Trophoblast cell (in vitro differentiated cells and primary cell): ENCODE measurements around the gene RNH1.

ENCODE experiments used
- DNase-seq, 2 donors: peaks; one replicate each; pipeline ENCODE4 v3.0.0-alpha.2; 2016
- H2AFZ ChIP-seq: 2 replicates; pipeline ENCODE4 v1.6.1; 2013; ENCODE audit warnings: low read length, moderate library complexity, mild to moderate bottlenecking; ENCODE audit not compliant: insufficient read depth, poor library complexity
- H2AK5ac ChIP-seq: 2 replicates; pipeline ENCODE4 v1.6.1; 2013; ENCODE audit warnings: mild to moderate bottlenecking, low read length
- H2BK120ac ChIP-seq: 2 replicates; pipeline ENCODE4 v1.6.1; 2013; ENCODE audit warnings: low read length, mild to moderate bottlenecking, moderate library complexity; ENCODE audit not compliant: insufficient read depth, poor library complexity
- H2BK12ac ChIP-seq: 2 replicates; pipeline ENCODE4 v1.6.1; 2013; ENCODE audit warnings: mild to moderate bottlenecking, low read length, moderate library complexity
- H2BK5ac ChIP-seq: 2 replicates; pipeline ENCODE4 v1.6.1; 2013; ENCODE audit warnings: low read length, low read depth, moderate library complexity, mild to moderate bottlenecking; ENCODE audit not compliant: poor library complexity
- H3K14ac ChIP-seq: 2 replicates; pipeline ENCODE4 v1.6.1; 2013; ENCODE audit warnings: mild to moderate bottlenecking, low read length
- H3K18ac ChIP-seq: 2 replicates; pipeline ENCODE4 v1.6.1; 2013; ENCODE audit warnings: mild to moderate bottlenecking, low read length
- H3K23ac ChIP-seq: 2 replicates; pipeline ENCODE4 v1.6.1; 2013; ENCODE audit warnings: low read length
- H3K27ac ChIP-seq: 2 replicates; pipeline ENCODE4 v1.5.1; 2013; ENCODE audit warnings: low read depth, mild to moderate bottlenecking, inconsistent platforms, low read length, moderate library complexity
- H3K27me3 ChIP-seq: 2 replicates; pipeline ENCODE4 v1.6.1; 2013; ENCODE audit warnings: inconsistent platforms, mild to moderate bottlenecking, low read length, moderate library complexity; ENCODE audit not compliant: insufficient read depth
- H3K36me3 ChIP-seq, 2 experiments: 1 replicate in 1 of 2; 2 replicates in 1 of 2; pipeline ENCODE4 v1.6.1; 2013; ENCODE audit warnings: low read length in 2 of 2, mild to moderate bottlenecking in 2 of 2, moderate library complexity in 1 of 2; ENCODE audit not compliant: insufficient read depth in 2 of 2, control insufficient read depth in 1 of 2
- H3K4ac ChIP-seq: 2 replicates; pipeline ENCODE4 v1.6.1; 2013; ENCODE audit warnings: low read depth, mild to moderate bottlenecking, low read length, moderate library complexity
- H3K4me1 ChIP-seq, 2 experiments: 1 replicate in 1 of 2; 2 replicates in 1 of 2; pipeline ENCODE4 v1.6.1; 2013; ENCODE audit warnings: low read length in 2 of 2, mild to moderate bottlenecking in 2 of 2, moderate library complexity in 1 of 2; ENCODE audit not compliant: insufficient read depth in 2 of 2, control insufficient read depth in 1 of 2
- H3K4me2 ChIP-seq: 2 replicates; pipeline ENCODE4 v1.6.1; 2013; ENCODE audit warnings: inconsistent platforms, mild to moderate bottlenecking, low read length, moderate library complexity
- H3K4me3 ChIP-seq: 2 replicates; pipeline ENCODE4 v1.5.1; 2013; ENCODE audit warnings: mild to moderate bottlenecking, low read depth, low read length, inconsistent platforms
- H3K79me1 ChIP-seq: one replicate; pipeline ENCODE4 v1.6.1; 2013; ENCODE audit warnings: low read length
- H3K79me2 ChIP-seq: 2 replicates; pipeline ENCODE4 v1.6.1; 2013; ENCODE audit warnings: low read length, mild to moderate bottlenecking; ENCODE audit not compliant: control insufficient read depth, insufficient read depth, poor library complexity
- H3K9ac ChIP-seq: 2 replicates; pipeline ENCODE4 v1.6.1; 2013; ENCODE audit warnings: mild to moderate bottlenecking, low read length
- H3K9me3 ChIP-seq: 2 replicates; pipeline ENCODE4 v1.6.1; 2013; ENCODE audit warnings: low read depth, mild to moderate bottlenecking, control low read depth, inconsistent platforms, low read length; ENCODE audit not compliant: insufficient read depth
- H4K12ac ChIP-seq: 2 replicates; pipeline ENCODE4 v1.6.1; 2013; ENCODE audit warnings: low read depth, mild to moderate bottlenecking, low read length, moderate library complexity
- H4K8ac ChIP-seq: 2 replicates; pipeline ENCODE4 v1.6.1; 2013; ENCODE audit warnings: low read depth, mild to moderate bottlenecking, low read length, moderate library complexity
- H4K91ac ChIP-seq: one replicate; pipeline ENCODE4 v1.6.1; 2013; ENCODE audit warnings: low read depth, mild to moderate bottlenecking, low read length, moderate library complexity
- WGBS: extraction: QIAGEN DNeasy Blood & Tissue Kit; methylation state at CpG from one replicate; pipeline ENCODE4 v1.1.7; 2013; ENCODE audit warnings: missing lambda C conversion rate; ENCODE audit not compliant: insufficient read length, insufficient coverage; ENCODE audit errors: extremely low coverage; 5-methylcytosine and 5-hydroxymethylcytosine counted together

The RNH1 gene

DNA sequence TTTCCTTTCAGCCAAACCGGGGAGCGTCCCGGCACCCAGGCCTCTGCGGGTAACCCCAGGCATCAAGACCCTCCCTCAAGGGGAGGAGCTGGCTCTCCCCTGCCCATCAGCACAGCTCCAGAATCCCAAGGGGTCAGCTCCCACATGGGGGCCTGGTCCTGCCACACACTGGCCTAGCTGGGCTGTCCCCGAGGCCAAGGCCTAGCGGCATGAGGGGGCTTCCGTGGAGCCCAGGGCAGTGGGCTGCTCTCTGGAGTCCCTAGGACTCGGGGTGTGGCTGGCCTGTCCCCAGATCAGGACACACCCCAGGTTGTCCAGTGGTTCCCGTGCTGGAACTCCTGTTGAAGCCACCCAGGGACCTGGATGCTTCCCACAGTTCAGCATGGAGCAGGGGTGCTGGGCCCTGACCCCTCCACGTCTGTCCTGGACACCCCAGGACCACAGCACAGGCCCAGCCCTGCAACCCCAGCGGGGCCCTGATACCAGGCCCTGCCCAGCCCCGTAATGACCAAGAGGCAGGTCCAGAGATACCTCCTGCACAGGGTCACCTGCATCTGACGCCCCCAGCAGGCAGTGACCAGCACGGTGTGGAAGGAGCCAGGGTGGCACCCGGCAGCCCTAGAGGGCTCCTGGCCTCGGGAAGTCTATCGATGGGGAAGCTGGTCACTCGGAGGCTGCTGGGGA, 22.8 kb upstream of the RNH1 start:
- Histone ChIP-seq H3K4me3 (no peak overlapping the region), H2BK5ac (no peak overlapping the region), H3K4me1 (peaks cover 5 to 7% of the 10 kb centered on the region in 2 experiments), H3K4me2 (no peak overlapping the region), H3K14ac (no peak overlapping the region), H3K36me3 (peaks cover 31 to 37% of the 10 kb centered on the region in 2 experiments), H4K12ac (no peak overlapping the region), H2AFZ (no peak overlapping the region), H2BK12ac (no peak overlapping the region), H3K18ac (no peak overlapping the region), H2AK5ac (no peak overlapping the region), H4K8ac (no peak overlapping the region), H3K79me2 (peaks cover 4% of the 10 kb centered on the region), H4K91ac (no peak overlapping the region), H3K4ac (no peak overlapping the region), H3K23ac (no peak overlapping the region), H2BK120ac (no peak overlapping the region), H3K27me3 (no peaks in the 10 kb centered on the region), H3K9ac (no peak overlapping the region), H3K79me1 (peaks cover 4% of the 10 kb centered on the region), H3K27ac (no peak overlapping the region), H3K9me3 (peaks cover 1% of the 10 kb centered on the region)
- DNase-seq, result no peak
- no CpG with 5 or more reads among the region's 18 CpGs for WGBS

DNA sequence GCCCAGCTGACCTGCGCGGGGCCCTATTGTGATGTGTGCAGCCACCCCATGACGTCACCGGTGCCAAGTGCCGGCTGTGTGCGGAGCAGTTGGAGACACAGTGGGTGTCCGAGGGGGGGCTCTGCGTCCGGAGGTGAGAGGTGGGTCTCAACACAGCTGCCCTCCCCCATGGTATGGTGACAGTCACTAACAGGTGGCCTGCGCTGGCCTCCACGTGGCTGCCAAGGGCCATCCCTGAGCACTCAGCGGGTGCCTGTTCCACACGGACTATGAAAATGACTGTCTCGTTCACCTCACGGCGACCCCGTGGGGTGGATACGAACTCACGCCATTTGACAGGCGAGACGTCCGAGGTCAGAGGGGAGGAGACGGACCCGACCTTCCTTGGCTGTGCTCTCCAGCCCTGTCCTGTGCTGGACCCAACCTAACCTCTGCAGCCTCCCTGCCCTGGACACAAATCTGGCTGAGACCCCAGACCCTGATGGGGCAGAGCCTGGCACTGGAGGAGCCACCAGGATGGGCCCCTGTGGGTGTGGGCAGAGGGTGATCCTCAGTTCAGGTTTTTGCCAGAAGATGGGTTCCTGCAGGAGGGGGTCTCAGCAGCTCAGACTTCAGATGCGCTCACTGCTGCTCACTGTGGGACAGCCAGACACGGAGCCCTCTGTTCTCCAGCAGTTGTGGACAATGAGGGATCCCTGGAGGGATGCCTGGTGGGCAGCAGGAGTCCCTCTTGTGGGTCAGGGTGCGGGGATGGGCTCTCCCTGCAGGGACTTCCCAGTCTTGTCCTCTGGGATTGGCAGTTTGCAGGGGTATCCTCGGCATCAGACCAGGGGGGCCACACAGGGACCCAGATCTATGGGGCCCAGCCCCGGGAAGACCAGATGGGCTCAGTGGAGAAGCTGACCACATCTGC, 22.0 kb upstream of the RNH1 start:
- H3K27me3 ChIP-seq, result no peaks in the 10 kb centered on the region
- no peak overlapping the region for H2BK5ac ChIP-seq
- no peak overlapping the region for H2AFZ ChIP-seq
- no peak overlapping the region for H3K9ac ChIP-seq
- no peak overlapping the region for H3K4ac ChIP-seq
- no peak overlapping the region for H2BK12ac ChIP-seq
- no peaks in the 10 kb centered on the region for H3K79me2 ChIP-seq
- peaks cover 1% of the 10 kb centered on the region for H3K9me3 ChIP-seq
- H4K8ac ChIP-seq, result no peak overlapping the region
- H2BK120ac ChIP-seq, result no peak overlapping the region
- H3K4me1 ChIP-seq, result peaks cover under 1% of the 10 kb centered on the region in 2 experiments
- H3K27ac ChIP-seq, result no peak overlapping the region
- no peak overlapping the region for H3K4me2 ChIP-seq
- no peak for DNase-seq
- no peak overlapping the region for H3K14ac ChIP-seq
- H2AK5ac ChIP-seq, result no peak overlapping the region
- no CpG with 5 or more reads among the region's 29 CpGs for WGBS
- H3K23ac ChIP-seq, result no peak overlapping the region
- no peak overlapping the region for H3K18ac ChIP-seq
- H3K79me1 ChIP-seq, result no peaks in the 10 kb centered on the region
- H3K4me3 ChIP-seq, result no peak overlapping the region
- H3K36me3 ChIP-seq, result peaks cover 31 to 34% of the 10 kb centered on the region in 2 experiments
- no peak overlapping the region for H4K12ac ChIP-seq
- no peak overlapping the region for H4K91ac ChIP-seq

DNA sequence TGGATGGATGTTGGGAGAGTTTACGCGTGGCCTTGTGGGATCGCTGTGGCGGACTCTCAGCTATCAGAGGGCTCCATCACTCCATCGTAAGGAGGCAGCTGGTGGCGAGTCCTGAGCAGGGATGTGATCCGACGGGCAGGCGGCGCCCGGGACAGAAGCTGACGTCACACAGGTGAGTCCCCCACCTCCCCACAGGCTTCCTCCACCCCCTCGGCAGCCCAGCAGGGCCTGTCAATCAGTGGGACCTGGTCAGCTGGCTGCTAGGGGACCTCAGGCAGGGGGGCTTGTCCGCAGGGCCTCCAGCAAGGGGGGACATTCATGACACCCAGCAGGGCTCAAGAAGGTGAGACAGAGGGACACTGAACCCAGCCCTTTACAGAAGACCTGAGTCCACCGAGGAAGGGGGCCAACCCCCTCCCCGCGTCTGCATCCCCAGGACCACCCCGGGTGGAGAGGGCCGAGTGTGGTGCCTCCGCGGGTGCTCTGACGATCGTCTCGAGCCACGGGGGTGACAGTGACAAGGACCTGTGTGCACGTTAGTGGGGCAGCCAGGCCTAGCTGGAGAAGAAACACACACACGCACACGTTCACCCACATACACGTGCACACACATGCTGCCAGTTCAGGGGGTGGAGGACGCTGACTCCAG, 21.2 kb upstream of the RNH1 start:
- H3K79me1 ChIP-seq, result no peaks in the 10 kb centered on the region
- H2BK120ac ChIP-seq, result no peak overlapping the region
- H4K91ac ChIP-seq, result no peak overlapping the region
- no peak overlapping the region for H2AK5ac ChIP-seq
- H3K27me3 ChIP-seq, result no peaks in the 10 kb centered on the region
- no peak overlapping the region for H3K9ac ChIP-seq
- H3K18ac ChIP-seq, result no peak overlapping the region
- no CpG with 5 or more reads among the region's 30 CpGs for WGBS
- no peak overlapping the region for H4K8ac ChIP-seq
- no peaks in the 10 kb centered on the region for H3K79me2 ChIP-seq
- no peak overlapping the region for H2AFZ ChIP-seq
- peaks cover 23 to 27% of the 10 kb centered on the region in 2 experiments for H3K36me3 ChIP-seq
- DNase-seq, result no peak
- no peaks in the 10 kb centered on the region for H3K4me1 ChIP-seq
- H3K14ac ChIP-seq, result no peak overlapping the region
- no peak overlapping the region for H3K4ac ChIP-seq
- H3K4me2 ChIP-seq, result no peak overlapping the region
- no peak overlapping the region for H4K12ac ChIP-seq
- no peak overlapping the region for H3K23ac ChIP-seq
- H3K4me3 ChIP-seq, result no peak overlapping the region
- no peak overlapping the region for H2BK5ac ChIP-seq
- H2BK12ac ChIP-seq, result no peak overlapping the region
- peaks cover 1% of the 10 kb centered on the region for H3K9me3 ChIP-seq
- H3K27ac ChIP-seq, result no peak overlapping the region

DNA sequence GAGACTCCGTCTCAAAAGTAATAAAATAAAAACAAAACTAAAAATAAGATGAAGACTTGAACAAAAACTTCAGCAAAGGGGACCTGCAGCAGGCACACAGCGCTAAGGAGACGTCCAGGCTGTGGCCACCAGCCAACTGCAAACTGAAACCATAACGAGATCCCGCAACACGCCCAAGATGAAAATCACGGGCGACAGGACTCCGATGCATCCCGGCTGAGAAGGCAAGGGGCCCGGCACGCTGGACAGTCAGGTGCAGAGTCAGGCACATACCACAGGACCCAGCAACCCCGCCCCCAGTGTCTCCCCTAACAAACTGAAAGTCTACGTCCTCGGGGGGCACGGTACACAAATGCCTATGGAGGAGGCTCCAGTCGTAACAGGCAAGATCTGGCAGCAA, 19.1 kb upstream of the RNH1 start:
- Histone ChIP-seq H2BK12ac (no peak overlapping the region), H3K9ac (no peak overlapping the region), H4K91ac (no peak overlapping the region), H3K4me1 (no peaks in the 10 kb centered on the region), H3K14ac (no peak overlapping the region), H3K27ac (no peak overlapping the region), H3K23ac (no peak overlapping the region), H2AFZ (no peak overlapping the region), H3K4ac (no peak overlapping the region), H3K4me2 (no peak overlapping the region), H3K27me3 (no peaks in the 10 kb centered on the region), H2BK120ac (no peak overlapping the region), H3K79me1 (no peaks in the 10 kb centered on the region), H4K12ac (no peak overlapping the region), H3K18ac (no peak overlapping the region), H3K36me3 (peaks cover 2 to 6% of the 10 kb centered on the region in 2 experiments), H4K8ac (no peak overlapping the region), H3K79me2 (no peaks in the 10 kb centered on the region), H3K9me3 (peaks cover 2% of the 10 kb centered on the region), H2BK5ac (no peak overlapping the region), H2AK5ac (no peak overlapping the region), H3K4me3 (no peak overlapping the region)
- DNase-seq, result no peak
- no CpG with 5 or more reads among the region's 17 CpGs for WGBS
